Measurements from ENCODE around the gene PTPN22.

PTPN22 gene

DNA sequence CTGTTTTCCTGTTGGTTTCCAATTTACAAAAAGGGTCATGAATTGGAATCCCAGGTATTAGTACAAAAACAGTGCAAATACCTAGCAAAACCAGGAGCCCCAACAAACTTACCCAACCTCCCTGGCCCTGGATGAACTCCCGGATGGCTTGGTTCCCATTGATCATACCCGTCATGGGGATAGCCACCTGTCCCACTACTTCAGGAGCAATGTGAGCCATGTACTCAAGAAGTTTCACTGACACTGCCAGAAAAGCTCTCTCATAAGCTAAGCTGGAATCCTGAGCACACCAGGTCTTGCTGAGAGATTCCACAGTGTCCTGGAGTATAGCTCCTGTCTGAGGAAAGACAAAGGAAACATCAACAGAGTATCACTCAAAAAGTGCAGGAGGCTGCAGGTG, 10.1 kb upstream of the PTPN22 start:
- H4K20me1 ChIP-seq (ENCODE audit: insufficient read depth, low read length): no peaks in the 10 kb centered on the region
- peak overlapping the region; percentile 48; the same call in 1 of the 2 replicates for H3K27ac ChIP-seq (ENCODE audit: low read length)
- no peaks in the 10 kb centered on the region for H3K27me3 ChIP-seq (ENCODE audit: insufficient read depth, low read length, poor library complexity)
- H3K4me2 ChIP-seq (ENCODE audit: insufficient read depth, low read length): no peak overlapping the region
- TF ChIP-seq EZH2 (IDR thresholded peaks at IDR 0.05; ENCODE audit: borderline replicate concordance, low read depth, low read length, severe bottlenecking): no peak
- TF ChIP-seq, protein P1, sequence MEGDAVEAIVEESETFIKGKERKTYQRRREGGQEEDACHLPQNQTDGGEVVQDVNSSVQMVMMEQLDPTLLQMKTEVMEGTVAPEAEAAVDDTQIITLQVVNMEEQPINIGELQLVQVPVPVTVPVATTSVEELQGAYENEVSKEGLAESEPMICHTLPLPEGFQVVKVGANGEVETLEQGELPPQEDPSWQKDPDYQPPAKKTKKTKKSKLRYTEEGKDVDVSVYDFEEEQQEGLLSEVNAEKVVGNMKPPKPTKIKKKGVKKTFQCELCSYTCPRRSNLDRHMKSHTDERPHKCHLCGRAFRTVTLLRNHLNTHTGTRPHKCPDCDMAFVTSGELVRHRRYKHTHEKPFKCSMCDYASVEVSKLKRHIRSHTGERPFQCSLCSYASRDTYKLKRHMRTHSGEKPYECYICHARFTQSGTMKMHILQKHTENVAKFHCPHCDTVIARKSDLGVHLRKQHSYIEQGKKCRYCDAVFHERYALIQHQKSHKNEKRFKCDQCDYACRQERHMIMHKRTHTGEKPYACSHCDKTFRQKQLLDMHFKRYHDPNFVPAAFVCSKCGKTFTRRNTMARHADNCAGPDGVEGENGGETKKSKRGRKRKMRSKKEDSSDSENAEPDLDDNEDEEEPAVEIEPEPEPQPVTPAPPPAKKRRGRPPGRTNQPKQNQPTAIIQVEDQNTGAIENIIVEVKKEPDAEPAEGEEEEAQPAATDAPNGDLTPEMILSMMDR (IDR thresholded peaks at IDR 0.05; ENCODE audit: borderline replicate concordance, extremely low read depth, low read length, poor library complexity, severe bottlenecking): no peak
- H3K4me1 ChIP-seq (ENCODE audit: insufficient read depth, low read length): peaks cover 33% of the 10 kb centered on the region
- DNase-seq (no peak), ATAC-seq (ENCODE audit: insufficient read depth, low read depth) (no peak)
- no peak overlapping the region for H3K9ac ChIP-seq (ENCODE audit: low read depth, low read length)
- no peak overlapping the region for H3K4me3 ChIP-seq (ENCODE audit: low read depth in 1 of 2, low read length in 2 of 2)
- H2AFZ ChIP-seq (ENCODE audit: low read depth, low read length): peak overlapping the region; percentile 35; the same call in 1 of the 2 replicates
- H3K9me3 ChIP-seq (ENCODE audit: insufficient read depth, low read length, severe bottlenecking): no peaks in the 10 kb centered on the region
- no peaks in the 10 kb centered on the region for H3K36me3 ChIP-seq (ENCODE audit: insufficient read depth, low read length)
- H3K79me2 ChIP-seq (ENCODE audit: insufficient read depth, low read length): no peaks in the 10 kb centered on the region

DNA sequence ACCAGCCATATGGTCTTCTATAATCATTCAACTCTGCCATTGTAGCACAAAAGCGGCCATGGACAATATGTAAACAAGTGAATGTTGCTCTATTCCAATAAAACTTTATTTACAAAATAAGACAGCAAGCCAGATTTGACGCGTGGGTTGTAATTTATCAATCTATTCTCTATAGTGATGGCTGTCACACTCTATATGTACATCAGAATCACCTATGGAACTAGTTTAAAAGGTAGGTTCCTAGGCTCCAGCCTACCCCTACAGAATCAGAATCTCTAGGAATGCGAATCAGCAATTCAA, 8.2 kb upstream of the PTPN22 start:
- Histone ChIP-seq H3K27ac (ENCODE audit: low read length) (peak overlapping the region; percentile 26), H3K36me3 (ENCODE audit: insufficient read depth, low read length) (no peaks in the 10 kb centered on the region), H3K79me2 (ENCODE audit: insufficient read depth, low read length) (no peaks in the 10 kb centered on the region), H3K4me3 (ENCODE audit: low read depth in 1 of 2, low read length in 2 of 2) (no peak overlapping the region), H2AFZ (ENCODE audit: low read depth, low read length) (peak overlapping the region; percentile 34; the same call in 1 of the 2 replicates), H3K4me1 (ENCODE audit: insufficient read depth, low read length) (peaks cover 33% of the 10 kb centered on the region), H3K27me3 (ENCODE audit: insufficient read depth, low read length, poor library complexity) (no peaks in the 10 kb centered on the region), H3K9ac (ENCODE audit: low read depth, low read length) (no peak overlapping the region), H3K9me3 (ENCODE audit: insufficient read depth, low read length, severe bottlenecking) (no peaks in the 10 kb centered on the region), H3K4me2 (ENCODE audit: insufficient read depth, low read length) (no peak overlapping the region), H4K20me1 (ENCODE audit: insufficient read depth, low read length) (no peaks in the 10 kb centered on the region)
- ATAC-seq (ENCODE audit: insufficient read depth, low read depth) (no peak), DNase-seq (no peak)
- no peak for TF ChIP-seq EZH2 (IDR thresholded peaks at IDR 0.05; ENCODE audit: borderline replicate concordance, low read depth, low read length, severe bottlenecking)
- TF ChIP-seq, protein P1 (IDR thresholded peaks at IDR 0.05; ENCODE audit: borderline replicate concordance, extremely low read depth, low read length, poor library complexity, severe bottlenecking): no peak

DNA sequence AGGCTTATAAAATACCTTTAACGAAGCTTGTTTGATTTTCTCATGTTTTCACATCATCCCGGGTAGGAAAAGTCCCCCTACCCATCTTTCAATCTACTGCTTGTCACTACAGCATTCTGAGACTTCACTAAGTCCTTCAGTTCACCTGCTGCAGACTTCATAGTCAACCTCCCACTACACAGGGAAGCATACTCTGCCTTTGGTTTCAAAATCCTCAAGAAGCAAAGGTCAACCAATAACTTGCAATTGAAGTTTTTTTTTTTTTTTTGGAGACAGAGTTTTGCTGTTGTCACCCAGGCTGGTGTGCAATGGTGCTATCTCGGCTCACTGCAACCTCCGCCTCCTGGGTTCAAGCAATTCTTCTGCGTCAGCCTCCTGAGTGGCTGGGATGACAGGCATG, 4.7 kb upstream of the PTPN22 start:
- H4K20me1 ChIP-seq (ENCODE audit: insufficient read depth, low read length): no peaks in the 10 kb centered on the region
- ATAC-seq (ENCODE audit: insufficient read depth, low read depth): no peak
- no peak overlapping the region for H2AFZ ChIP-seq (ENCODE audit: low read depth, low read length)
- H3K9me3 ChIP-seq (ENCODE audit: insufficient read depth, low read length, severe bottlenecking): no peaks in the 10 kb centered on the region
- H3K9ac ChIP-seq (ENCODE audit: low read depth, low read length): no peak overlapping the region
- H3K4me1 ChIP-seq (ENCODE audit: insufficient read depth, low read length): peaks cover 61% of the 10 kb centered on the region
- no peaks in the 10 kb centered on the region for H3K27me3 ChIP-seq (ENCODE audit: insufficient read depth, low read length, poor library complexity)
- H3K4me2 ChIP-seq (ENCODE audit: insufficient read depth, low read length): no peak overlapping the region
- H3K4me3 ChIP-seq (ENCODE audit: low read depth in 1 of 2, low read length in 2 of 2): no peak overlapping the region
- no peak overlapping the region for H3K27ac ChIP-seq (ENCODE audit: low read length)
- peaks cover 3% of the 10 kb centered on the region for H3K79me2 ChIP-seq (ENCODE audit: insufficient read depth, low read length)
- TF ChIP-seq, protein P1 (IDR thresholded peaks at IDR 0.05; ENCODE audit: borderline replicate concordance, extremely low read depth, low read length, poor library complexity, severe bottlenecking): no peak
- no peak for TF ChIP-seq EZH2 (IDR thresholded peaks at IDR 0.05; ENCODE audit: borderline replicate concordance, low read depth, low read length, severe bottlenecking)
- no peaks in the 10 kb centered on the region for H3K36me3 ChIP-seq (ENCODE audit: insufficient read depth, low read length)
- DNase-seq: no peak

DNA sequence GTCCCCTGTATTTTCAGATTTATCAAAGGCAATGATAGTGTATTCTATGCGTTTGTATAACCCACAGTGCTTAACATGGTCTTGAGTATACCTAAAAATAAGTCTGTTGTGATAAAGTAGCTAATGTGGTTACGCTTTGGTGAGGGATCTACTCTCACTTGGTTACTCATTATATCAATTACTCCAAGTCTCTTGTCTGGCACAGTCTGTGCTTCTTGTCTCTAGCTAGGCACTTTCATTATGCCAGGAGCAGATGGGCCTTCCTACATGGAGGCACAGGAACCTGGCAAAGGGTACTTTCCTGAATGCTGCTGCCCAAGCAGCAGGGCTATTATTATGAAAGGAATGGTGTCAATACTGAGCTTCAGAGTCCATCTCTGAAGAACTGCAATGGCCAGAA, 4.2 kb upstream of the PTPN22 start:
- no peak for ATAC-seq (ENCODE audit: insufficient read depth, low read depth)
- H3K27ac ChIP-seq (ENCODE audit: low read length): no peak overlapping the region

More for the DNA sequence above, 4.2 kb upstream of the PTPN22 start:
- no peak for DNase-seq
- Histone ChIP-seq H3K4me3 (ENCODE audit: low read depth in 1 of 2, low read length in 2 of 2) (no peak overlapping the region), H3K4me2 (ENCODE audit: insufficient read depth, low read length) (no peak overlapping the region), H3K9ac (ENCODE audit: low read depth, low read length) (no peak overlapping the region), H3K4me1 (ENCODE audit: insufficient read depth, low read length) (peaks cover 61% of the 10 kb centered on the region), H4K20me1 (ENCODE audit: insufficient read depth, low read length) (no peaks in the 10 kb centered on the region), H3K79me2 (ENCODE audit: insufficient read depth, low read length) (peaks cover 7% of the 10 kb centered on the region), H3K27me3 (ENCODE audit: insufficient read depth, low read length, poor library complexity) (no peaks in the 10 kb centered on the region), H3K9me3 (ENCODE audit: insufficient read depth, low read length, severe bottlenecking) (no peaks in the 10 kb centered on the region), H3K36me3 (ENCODE audit: insufficient read depth, low read length) (no peaks in the 10 kb centered on the region), H2AFZ (ENCODE audit: low read depth, low read length) (no peak overlapping the region)
- TF ChIP-seq, protein P1 (IDR thresholded peaks at IDR 0.05; ENCODE audit: borderline replicate concordance, extremely low read depth, low read length, poor library complexity, severe bottlenecking): no peak
- TF ChIP-seq EZH2 (IDR thresholded peaks at IDR 0.05; ENCODE audit: borderline replicate concordance, low read depth, low read length, severe bottlenecking): no peak

Measured in DND-41 (cell line).